Esophagus muscularis mucosa (tissue), 4 donors: ENCODE data around the gene ZFYVE28. TPM values are rescaled to one million over a fixed set of nuclear protein-coding genes. Genes with fewer than 3 reads are reported as not detected.

ENCODE experiments used
- DNase-seq: peaks from one replicate; pipeline ENCODE4 v3.0.0-alpha.2; 2017; ENCODE audit errors: extremely low spot score
- H3K27ac ChIP-seq, 4 donors: fragments of 200-600 bp; sonication (generic); replicated peaks in 1 of 4; 1 replicate in 3 of 4; 2 replicates in 1 of 4; pipeline ENCODE4 v1.5.1; 2016 to 2019; ENCODE audit warnings: mild to moderate bottlenecking in 1 of 4
- H3K27me3 ChIP-seq, 4 donors: fragments of 200-600 bp; sonication (generic); one replicate each; pipeline versions ENCODE4 v1.5.1 to v1.6.0; 2016 to 2019
- H3K36me3 ChIP-seq, 4 donors: fragments of 200-600 bp; sonication (generic); one replicate each; pipeline ENCODE4 v1.5.1; 2016 to 2019
- H3K4me1 ChIP-seq, 4 donors: fragments of 200-600 bp; sonication (generic); one replicate each; pipeline ENCODE4 v1.5.1; 2016 to 2019
- H3K4me3 ChIP-seq, 4 donors: fragments of 200-600 bp; sonication (generic); 1 replicate in 2 of 4; 2 replicates in 2 of 4; pipeline ENCODE4 v1.5.1; 2016 to 2019; ENCODE audit warnings: mild to moderate bottlenecking in 4 of 4, moderate library complexity in 1 of 4
- H3K9me3 ChIP-seq, 4 donors: fragments of 200-600 bp; sonication (generic); 1 replicate in 3 of 4; 2 replicates in 1 of 4; pipeline ENCODE4 v1.5.1; 2016 to 2019
- EP300 ChIP-seq: sonication (generic); formaldehyde crosslinking; IDR thresholded peaks from one replicate; pipeline ENCODE4 v1.6.1; 2017; ENCODE audit warnings: antibody characterized with exemption
- POLR2A ChIP-seq: fragments of 450-650 bp; IDR thresholded peaks from one replicate; pipeline ENCODE4 v1.6.1; 2017; ENCODE audit warnings: antibody characterized with exemption, moderate library complexity, mild to moderate bottlenecking, low read depth
- POLR2AphosphoS5 ChIP-seq, 2 donors: sonication (generic); formaldehyde crosslinking; IDR thresholded peaks; one replicate each; pipeline ENCODE4 v1.6.1; 2017; ENCODE audit warnings: antibody characterized with exemption in 2 of 2
- WGBS: methylation state at CpG from one replicate; pipeline ENCODE4 v1.1.5; 2018; 5-methylcytosine and 5-hydroxymethylcytosine counted together
- intact Hi-C: fragments of 100-400 bp; cut with DNase I; formaldehyde crosslinking; loops from one replicate; pipeline ENCODE4 v1.15.1; 2023
- total RNA-seq, 4 donors: library from RNA; depleted of rRNA; stranded (reverse); fragments of >200 nt; gene quantifications; one replicate each; pipeline versions ENCODE4 v1.1.0 to v1.2.1, GENCODE V29; 2016
- TF ChIP-seq, protein P1 (sequence below), 3 experiments: fragments of 200-600 bp in 2 of 3; fragments of 450-650 bp in 1 of 3; sonication (generic) in 2 of 3; IDR thresholded peaks; one replicate each; pipeline ENCODE4 v1.5.1; 2017 to 2019; ENCODE audit warnings: antibody characterized with exemption in 3 of 3, mild to moderate bottlenecking in 2 of 3, moderate library complexity in 1 of 3

Gene ZFYVE28
- total RNA-seq, 4 donors from 2014 or later: 4.5 to 13.4 (median 8.4) TPM

DNA sequence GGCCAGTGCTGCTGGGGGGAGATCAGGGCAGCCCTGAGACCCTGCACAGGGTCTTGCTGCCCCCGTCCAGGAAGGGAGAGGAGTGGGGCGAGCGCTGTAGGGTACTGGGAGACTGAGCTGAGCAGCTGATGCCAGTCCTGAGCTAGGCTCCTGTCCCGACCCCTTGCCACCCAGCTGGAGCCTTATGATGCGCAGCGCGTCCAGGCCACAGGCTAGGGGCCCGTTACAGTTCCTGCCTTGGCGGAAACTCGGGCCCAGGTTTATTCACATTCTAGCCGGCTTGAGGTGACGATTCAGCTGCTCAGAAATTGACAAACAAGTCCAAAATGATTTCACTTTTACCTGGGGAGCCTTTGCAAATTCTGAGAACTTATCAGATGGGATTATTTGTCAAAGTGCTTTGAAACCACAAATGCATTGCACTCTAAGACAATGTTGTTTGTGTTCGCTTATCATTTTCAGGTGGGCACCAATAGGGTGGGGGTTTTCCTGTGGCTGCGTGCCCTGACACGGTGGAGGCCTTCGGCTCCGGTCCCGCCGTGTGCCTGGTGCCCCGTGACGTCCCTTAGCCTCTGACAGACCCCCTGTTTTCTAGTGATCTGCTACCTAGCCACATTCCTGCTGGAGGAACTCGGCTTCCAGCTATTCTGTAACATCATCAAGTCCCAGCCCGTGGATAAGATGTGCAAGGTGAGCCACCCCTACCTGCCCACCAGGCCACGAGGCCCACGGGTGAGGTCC lies 19.2 kb upstream of the ZFYVE28 start:
- intact Hi-C loops: no loop called here

DNA sequence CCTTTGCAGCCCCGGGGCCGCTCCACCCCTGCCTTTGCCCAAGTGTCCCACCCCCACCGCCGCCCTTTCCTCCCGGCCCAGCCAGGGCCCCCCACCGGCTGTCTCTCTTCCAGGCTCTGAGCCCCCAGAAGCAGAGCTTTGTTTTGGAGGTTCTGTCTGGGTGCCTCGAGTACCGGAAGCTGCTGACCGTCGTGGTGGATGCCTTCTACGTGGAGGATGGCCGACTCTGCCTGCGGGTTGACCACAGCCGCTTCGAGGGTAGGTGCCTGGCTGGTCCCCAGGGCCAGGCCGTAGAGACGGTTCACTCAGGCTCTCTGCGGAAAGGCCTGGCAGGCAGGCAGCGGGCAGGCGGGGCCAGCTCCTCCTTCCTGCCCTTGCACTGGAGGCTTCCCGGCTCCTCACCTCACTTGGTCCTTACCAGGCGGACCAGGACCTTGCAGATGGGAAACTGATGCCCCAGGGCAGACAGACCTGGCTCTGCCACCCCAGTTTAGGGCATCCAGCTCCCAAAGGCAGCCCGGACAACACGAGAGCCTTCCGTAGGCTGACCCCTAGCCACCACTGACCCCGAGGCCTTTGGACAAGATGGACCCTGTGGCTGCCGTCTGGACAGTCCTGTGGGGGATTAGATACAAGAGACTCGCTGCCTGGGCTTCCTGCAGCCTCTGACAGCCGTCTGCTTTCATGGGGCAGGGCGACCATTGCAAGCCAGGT lies 18.5 kb upstream of the ZFYVE28 start:
- no peak for DNase-seq

More for the DNA sequence above, 19.2 kb upstream of the ZFYVE28 start:
- H3K4me3 ChIP-seq: no peak overlapping the region
- H3K27ac ChIP-seq: no peak overlapping the region
- TF ChIP-seq POLR2AphosphoS5 (IDR thresholded peaks at IDR 0.05) (no peak), POLR2A (no peak), EP300 (no peak)
- TF ChIP-seq, protein P1, sequence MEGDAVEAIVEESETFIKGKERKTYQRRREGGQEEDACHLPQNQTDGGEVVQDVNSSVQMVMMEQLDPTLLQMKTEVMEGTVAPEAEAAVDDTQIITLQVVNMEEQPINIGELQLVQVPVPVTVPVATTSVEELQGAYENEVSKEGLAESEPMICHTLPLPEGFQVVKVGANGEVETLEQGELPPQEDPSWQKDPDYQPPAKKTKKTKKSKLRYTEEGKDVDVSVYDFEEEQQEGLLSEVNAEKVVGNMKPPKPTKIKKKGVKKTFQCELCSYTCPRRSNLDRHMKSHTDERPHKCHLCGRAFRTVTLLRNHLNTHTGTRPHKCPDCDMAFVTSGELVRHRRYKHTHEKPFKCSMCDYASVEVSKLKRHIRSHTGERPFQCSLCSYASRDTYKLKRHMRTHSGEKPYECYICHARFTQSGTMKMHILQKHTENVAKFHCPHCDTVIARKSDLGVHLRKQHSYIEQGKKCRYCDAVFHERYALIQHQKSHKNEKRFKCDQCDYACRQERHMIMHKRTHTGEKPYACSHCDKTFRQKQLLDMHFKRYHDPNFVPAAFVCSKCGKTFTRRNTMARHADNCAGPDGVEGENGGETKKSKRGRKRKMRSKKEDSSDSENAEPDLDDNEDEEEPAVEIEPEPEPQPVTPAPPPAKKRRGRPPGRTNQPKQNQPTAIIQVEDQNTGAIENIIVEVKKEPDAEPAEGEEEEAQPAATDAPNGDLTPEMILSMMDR (IDR thresholded peaks at IDR 0.05): no peak
- H3K9me3 ChIP-seq: no peaks in the 10 kb centered on the region
- H3K4me1 ChIP-seq: peaks cover 0 to 3% (median 0%) of the 10 kb centered on the region in 4 donors
- no peak for DNase-seq
- WGBS: 87% methylated on average over 24 of the region's 25 CpGs
- H3K27me3 ChIP-seq: peaks cover 0 to 17% (median 0%) of the 10 kb centered on the region in 4 donors
- H3K36me3 ChIP-seq: no peaks in the 10 kb centered on the region

DNA sequence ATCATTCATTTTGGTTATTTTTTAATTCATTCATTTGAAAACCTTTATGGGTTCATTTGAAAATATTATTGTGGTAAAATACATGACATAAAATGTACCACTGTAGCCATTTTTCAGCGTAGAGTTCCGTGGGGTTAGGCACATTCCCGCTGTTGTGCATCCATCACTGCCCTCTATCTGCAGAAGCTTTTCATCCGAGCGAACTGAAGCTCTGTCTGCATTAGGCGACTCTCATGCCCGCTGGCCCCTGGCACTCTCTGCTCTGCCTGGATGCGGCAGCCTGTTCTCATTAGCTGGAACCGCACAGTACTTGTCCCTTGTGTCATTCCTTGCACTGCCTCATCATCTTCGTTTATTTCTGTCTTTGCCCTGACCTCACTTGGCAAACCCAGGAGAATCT lies 17.9 kb upstream of the ZFYVE28 start:
- no peak overlapping the region for H3K27ac ChIP-seq
- DNase-seq: no peak
- 59% methylated on average over 10 of the region's 10 CpGs for WGBS

More for the DNA sequence above, 18.5 kb upstream of the ZFYVE28 start:
- Histone ChIP-seq H3K27ac (no peak overlapping the region), H3K36me3 (no peaks in the 10 kb centered on the region), H3K9me3 (no peaks in the 10 kb centered on the region), H3K4me3 (no peak overlapping the region), H3K4me1 (peaks cover 0 to 3% (median 0%) of the 10 kb centered on the region in 4 donors), H3K27me3 (peaks cover 0 to 17% (median 0%) of the 10 kb centered on the region in 4 donors)
- WGBS: 80% methylated on average over 7 of the region's 30 CpGs
- intact Hi-C loops: no loop called here
- TF ChIP-seq POLR2AphosphoS5 (IDR thresholded peaks at IDR 0.05) (no peak), EP300 (no peak), POLR2A (no peak)
- TF ChIP-seq, protein P1 (IDR thresholded peaks at IDR 0.05): no peak

DNA sequence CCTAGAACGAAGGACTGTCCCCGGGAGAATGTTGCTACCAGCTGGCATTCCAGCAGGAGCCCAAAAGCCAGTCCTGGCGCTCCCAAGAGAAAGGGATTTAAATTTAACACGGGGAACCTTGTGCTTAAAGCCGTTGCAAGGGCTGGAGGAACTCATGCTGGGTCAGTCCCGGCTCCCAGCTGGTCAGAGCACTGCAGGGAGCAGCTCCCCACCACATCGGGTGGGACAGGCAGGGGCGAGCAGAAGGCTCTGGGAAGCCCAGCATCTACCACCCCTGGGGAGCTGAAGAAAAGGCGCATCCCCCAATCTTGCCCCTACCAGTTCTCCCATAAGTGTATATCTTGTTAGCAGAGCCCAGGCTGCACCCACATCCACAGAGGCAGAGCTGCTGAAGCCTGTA lies 16.0 kb upstream of the ZFYVE28 start:
- WGBS: 71% methylated on average over 4 of the region's 9 CpGs
- H3K36me3 ChIP-seq: no peaks in the 10 kb centered on the region
- H3K4me3 ChIP-seq: no peak overlapping the region
- H3K27ac ChIP-seq: no peak overlapping the region
- intact Hi-C loops: no loop called here
- TF ChIP-seq, protein P1 (IDR thresholded peaks at IDR 0.05): no peak
- TF ChIP-seq POLR2AphosphoS5 (IDR thresholded peaks at IDR 0.05) (no peak), POLR2A (no peak), EP300 (no peak)
- DNase-seq: no peak
- peaks cover 0 to 3% (median 0%) of the 10 kb centered on the region in 4 donors for H3K9me3 ChIP-seq
- H3K27me3 ChIP-seq: peaks cover 0 to 14% (median 0%) of the 10 kb centered on the region in 4 donors
- no peaks in the 10 kb centered on the region for H3K4me1 ChIP-seq

More for the DNA sequence above, 17.9 kb upstream of the ZFYVE28 start:
- Histone ChIP-seq H3K9me3 (no peaks in the 10 kb centered on the region), H3K4me1 (no peaks in the 10 kb centered on the region), H3K4me3 (no peak overlapping the region), H3K36me3 (no peaks in the 10 kb centered on the region), H3K27me3 (peaks cover 0 to 14% (median 0%) of the 10 kb centered on the region in 4 donors)
- TF ChIP-seq, protein P1 (IDR thresholded peaks at IDR 0.05): no peak
- TF ChIP-seq POLR2A: no peak
- TF ChIP-seq POLR2AphosphoS5 (IDR thresholded peaks at IDR 0.05): no peak
- TF ChIP-seq EP300: no peak
- intact Hi-C loops: no loop called here
